Esophagus muscularis mucosa (tissue), 4 donors: ENCODE results near the gene N4BP2L1.

Source experiments
- EP300 ChIP-seq: sonication (generic); formaldehyde crosslinking; IDR thresholded peaks from one replicate; pipeline ENCODE4 v1.6.1; 2017; ENCODE audit warnings: antibody characterized with exemption
- POLR2A ChIP-seq: fragments of 450-650 bp; IDR thresholded peaks from one replicate; pipeline ENCODE4 v1.6.1; 2017; ENCODE audit warnings: antibody characterized with exemption, moderate library complexity, mild to moderate bottlenecking, low read depth
- POLR2AphosphoS5 ChIP-seq, 2 donors: sonication (generic); formaldehyde crosslinking; IDR thresholded peaks; one replicate each; pipeline ENCODE4 v1.6.1; 2017; ENCODE audit warnings: antibody characterized with exemption in 2 of 2
- TF ChIP-seq, protein P1 (sequence below), 3 experiments: fragments of 200-600 bp in 2 of 3; fragments of 450-650 bp in 1 of 3; sonication (generic) in 2 of 3; IDR thresholded peaks; one replicate each; pipeline ENCODE4 v1.5.1; 2017 to 2019; ENCODE audit warnings: antibody characterized with exemption in 3 of 3, mild to moderate bottlenecking in 2 of 3, moderate library complexity in 1 of 3

DNA sequence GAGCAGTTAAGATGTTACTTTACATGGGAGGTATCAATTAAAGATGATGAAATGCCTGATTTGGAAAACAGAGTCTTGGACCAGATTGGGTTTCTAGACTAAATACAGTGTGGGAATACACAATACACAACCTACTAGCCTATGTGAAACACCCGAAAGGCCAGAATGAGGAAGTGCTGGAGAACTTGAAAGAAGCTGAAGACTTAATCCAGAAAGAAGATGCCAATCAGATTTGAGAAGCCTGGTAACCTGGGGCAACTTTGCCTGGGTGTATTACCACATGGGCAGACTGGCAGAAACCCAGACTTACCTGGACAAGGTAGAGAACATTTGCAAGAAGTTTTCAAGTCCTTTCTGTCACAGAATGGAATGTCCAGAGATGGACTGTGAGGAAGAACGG lies 43.2 kb downstream of the N4BP2L1 start:
- no peak for TF ChIP-seq POLR2AphosphoS5 (IDR thresholded peaks at IDR 0.05)
- TF ChIP-seq, protein P1, sequence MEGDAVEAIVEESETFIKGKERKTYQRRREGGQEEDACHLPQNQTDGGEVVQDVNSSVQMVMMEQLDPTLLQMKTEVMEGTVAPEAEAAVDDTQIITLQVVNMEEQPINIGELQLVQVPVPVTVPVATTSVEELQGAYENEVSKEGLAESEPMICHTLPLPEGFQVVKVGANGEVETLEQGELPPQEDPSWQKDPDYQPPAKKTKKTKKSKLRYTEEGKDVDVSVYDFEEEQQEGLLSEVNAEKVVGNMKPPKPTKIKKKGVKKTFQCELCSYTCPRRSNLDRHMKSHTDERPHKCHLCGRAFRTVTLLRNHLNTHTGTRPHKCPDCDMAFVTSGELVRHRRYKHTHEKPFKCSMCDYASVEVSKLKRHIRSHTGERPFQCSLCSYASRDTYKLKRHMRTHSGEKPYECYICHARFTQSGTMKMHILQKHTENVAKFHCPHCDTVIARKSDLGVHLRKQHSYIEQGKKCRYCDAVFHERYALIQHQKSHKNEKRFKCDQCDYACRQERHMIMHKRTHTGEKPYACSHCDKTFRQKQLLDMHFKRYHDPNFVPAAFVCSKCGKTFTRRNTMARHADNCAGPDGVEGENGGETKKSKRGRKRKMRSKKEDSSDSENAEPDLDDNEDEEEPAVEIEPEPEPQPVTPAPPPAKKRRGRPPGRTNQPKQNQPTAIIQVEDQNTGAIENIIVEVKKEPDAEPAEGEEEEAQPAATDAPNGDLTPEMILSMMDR (IDR thresholded peaks at IDR 0.05), result no peak
- no peak for TF ChIP-seq POLR2A
- no peak for TF ChIP-seq EP300
